AG09309 (cell line): Measurements from ENCODE around the gene BGLAP.
A peak's percentile ranks its signal among the peaks of the same experiment; 100 is the strongest.

ENCODE experiments used
- DNase-seq: peaks from one replicate; pipeline ENCODE4 v3.0.0-alpha.2; 2010; ENCODE audit warnings: low read depth
- H3K4me3 ChIP-seq: 2 replicates; pipeline ENCODE4 v1.5.1; 2011; ENCODE audit warnings: mild to moderate bottlenecking, low read depth, low read length, moderate library complexity; ENCODE audit not compliant: control insufficient read depth
- CTCF ChIP-seq: IDR thresholded peaks from 2 replicates; pipeline ENCODE4 v1.5.1; 2011; ENCODE audit warnings: mild to moderate bottlenecking, low read depth, low read length, inconsistent platforms; ENCODE audit not compliant: insufficient read depth, control insufficient read depth; ENCODE audit errors: missing control alignments

The BGLAP gene

GRCh38 chr1:156281281-156281680 lies 39.3 kb downstream of the BGLAP start:
- TF ChIP-seq CTCF, result peak; percentile 2
- DNase-seq, result no peak
- peak overlapping the region; percentile 71 for H3K4me3 ChIP-seq

GRCh38 chr1:156281693-156282478 lies 39.9 kb downstream of the BGLAP start:
- DNase-seq, result no peak
- no peak for TF ChIP-seq CTCF
- peak overlapping the region; percentile 71 for H3K4me3 ChIP-seq

- peak within 1 kb of the TSS; percentile 71 for H3K4me3 ChIP-seq
- no peak for TF ChIP-seq CTCF
- peak; percentile 97 for DNase-seq
Measured at GRCh38 chr1:156282479-156283222, 40.7 kb downstream of the BGLAP start, which contains the start of gene SMG5. Gene SMG5 (minus strand): TSS chr1:156282825. CDS start chr1:156282680, 145 bp downstream.

GRCh38 chr1:156283521-156283920 lies 41.5 kb downstream of the BGLAP start:
- no peak for DNase-seq
- H3K4me3 ChIP-seq, result peak overlapping the region; percentile 71
- TF ChIP-seq CTCF, result no peak

- no peak for TF ChIP-seq CTCF
- no peak for DNase-seq
Measured at GRCh38 chr1:156284112-156284511, 42.1 kb downstream of the BGLAP start, which contains the start of gene TMEM79. Gene TMEM79 (plus strand): TSS chr1:156284325. CDS start chr1:156285227, 902 bp downstream.

GRCh38 chr1:156284757-156285156 lies 42.8 kb downstream of the BGLAP start:
- H3K4me3 ChIP-seq, result no peak overlapping the region
- DNase-seq, result no peak
- no peak for TF ChIP-seq CTCF

More at GRCh38 chr1:156284112-156284511, 42.1 kb downstream of the BGLAP start, which contains the start of gene TMEM79:
- H3K4me3 ChIP-seq, result peak within 1 kb of the TSS; percentile 71
